Left renal cortex interstitium (tissue), 4 donors: ENCODE results near the gene RUNDC1. TPM values are rescaled to one million over a fixed set of nuclear protein-coding genes. Genes with fewer than 3 reads are reported as not detected.
"Not testable (repeated sequence)": the region's sequence is repeated elsewhere in the genome, so short reads cannot be mapped to it uniquely, and the experiment has no call there.

ENCODE experiments used
- DNase-seq, 4 donors: peaks; one replicate each; pipeline ENCODE4 v3.0.0-alpha.2; 2013; ENCODE audit warnings: low read depth in 4 of 4, low spot score in 2 of 4, missing footprints in 1 of 4
- polyA plus RNA-seq, 4 donors: library from polyadenylated mRNA; unstranded; fragments of 120-200 nt; gene quantifications; one replicate each; pipeline ENCODE4 v1.2.1, GENCODE V29; 2013; ENCODE audit not compliant: insufficient read length in 4 of 4

The RUNDC1 gene
- polyA plus RNA-seq = 10 to 100 TPM; 15.3 to 18.6 (median 16.7) TPM

DNA sequence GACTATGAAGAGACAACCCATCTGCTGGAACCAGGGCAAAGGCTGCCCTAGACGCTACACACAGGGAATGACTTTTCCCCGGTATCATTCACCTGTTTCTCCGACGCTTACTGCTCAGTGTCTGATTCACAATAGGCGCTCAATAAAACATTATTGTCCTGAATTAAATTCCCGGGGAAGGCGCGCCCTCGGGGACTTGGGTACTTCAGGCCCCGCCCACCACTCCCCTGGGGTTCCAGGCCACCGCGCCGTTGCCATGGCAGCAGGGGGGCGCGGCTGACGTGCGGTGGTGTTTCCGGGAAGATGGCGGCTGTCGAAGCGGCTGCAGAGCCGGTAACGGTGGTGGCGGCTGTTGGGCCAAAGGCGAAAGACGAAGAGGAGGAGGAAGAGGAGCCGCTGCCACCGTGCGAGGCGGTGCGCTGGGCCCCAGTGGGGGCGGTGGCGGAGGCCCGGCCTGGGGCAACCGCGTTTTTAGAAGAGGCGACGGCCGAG, at the start of gene RUNDC1:
TSS of gene RUNDC1 (plus strand) at position 292 of the 492 bp plus-strand sequence. CDS start at position 304, 12 bp downstream.
- DNase-seq = peak in 3 of 4 donors; percentile 75 to 88 (median 79)

DNA sequence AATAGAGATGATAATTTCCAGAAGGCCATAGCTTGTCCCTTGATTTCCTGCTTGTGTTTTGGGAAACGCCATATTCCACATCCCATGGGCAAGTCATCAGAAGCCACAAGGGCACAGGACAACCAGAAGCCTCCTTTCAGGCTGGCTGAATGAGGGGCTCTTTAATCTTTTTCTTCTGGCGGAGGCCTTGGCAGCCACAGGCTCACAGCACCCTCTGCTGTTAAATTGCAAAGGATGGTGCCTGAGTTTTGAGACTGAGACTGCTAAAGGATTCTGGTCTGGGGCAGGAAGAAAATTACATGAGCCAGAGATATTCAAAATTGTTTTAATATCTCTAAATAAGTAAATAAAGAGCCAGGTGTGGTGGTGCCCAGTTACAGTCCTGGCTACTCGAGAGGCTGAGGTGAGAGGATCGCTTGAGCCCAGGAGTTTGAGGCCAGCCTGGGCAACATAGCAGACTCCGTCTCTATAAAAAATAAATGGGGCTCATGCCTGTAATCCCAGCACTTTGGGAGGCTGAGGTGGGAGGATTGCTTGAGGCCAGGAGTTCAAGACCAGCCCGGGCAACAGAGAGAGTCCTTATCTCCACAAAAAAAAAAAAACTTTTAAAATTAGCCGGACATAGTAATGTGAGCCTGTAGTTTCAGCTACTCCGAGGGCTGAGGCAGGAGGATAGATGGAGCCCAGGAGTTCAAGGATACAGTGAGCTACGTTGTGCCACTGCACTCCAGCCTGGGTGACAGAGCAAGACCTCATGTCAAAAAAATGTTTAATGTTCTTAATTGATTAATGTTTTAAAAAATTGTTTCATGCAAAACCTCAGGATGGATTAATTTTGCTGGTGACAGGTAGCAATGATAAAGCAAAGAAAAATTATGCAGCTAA, 42.4 kb upstream of the RUNDC1 start:
- DNase-seq = peak in 1 of 4 donors; percentile 28

DNA sequence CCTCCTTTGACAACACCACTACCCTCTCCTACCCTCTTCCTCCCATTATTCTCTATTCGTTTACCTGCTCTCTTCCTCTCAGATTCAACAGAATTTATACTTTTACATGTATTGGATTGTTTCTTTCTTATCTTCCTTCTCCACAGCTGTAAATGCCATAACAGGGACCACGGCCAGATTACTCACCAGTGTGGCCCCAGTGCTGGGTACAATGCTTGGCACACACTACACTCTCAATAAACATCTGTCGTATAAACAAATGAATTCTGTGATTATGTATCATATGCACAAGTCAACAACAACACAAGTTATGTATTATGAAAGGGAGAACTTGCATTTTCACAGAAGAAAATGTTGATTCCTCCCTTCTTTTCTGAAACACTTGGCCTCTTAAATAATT, 36.2 kb upstream of the RUNDC1 start:
- no peak for DNase-seq

DNA sequence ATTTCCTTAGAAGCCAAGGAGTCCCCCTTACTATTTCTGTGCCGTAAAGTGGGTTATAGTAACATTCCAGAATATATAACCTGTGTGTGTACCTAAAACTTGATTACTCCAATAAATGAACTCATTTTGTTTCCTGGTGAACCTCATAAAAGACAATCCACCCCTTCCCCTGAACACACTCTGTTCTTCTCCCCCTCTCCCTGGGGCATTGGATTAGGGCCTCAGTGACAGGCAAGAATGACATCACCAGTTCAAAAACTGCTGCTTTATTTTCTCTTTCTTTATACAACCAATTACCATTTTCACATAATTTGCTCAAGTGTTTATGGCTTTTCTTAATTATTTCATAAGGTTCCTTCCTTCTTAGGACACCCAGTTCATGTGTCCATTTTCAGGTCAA, 33.6 kb upstream of the RUNDC1 start:
- no peak for DNase-seq

DNA sequence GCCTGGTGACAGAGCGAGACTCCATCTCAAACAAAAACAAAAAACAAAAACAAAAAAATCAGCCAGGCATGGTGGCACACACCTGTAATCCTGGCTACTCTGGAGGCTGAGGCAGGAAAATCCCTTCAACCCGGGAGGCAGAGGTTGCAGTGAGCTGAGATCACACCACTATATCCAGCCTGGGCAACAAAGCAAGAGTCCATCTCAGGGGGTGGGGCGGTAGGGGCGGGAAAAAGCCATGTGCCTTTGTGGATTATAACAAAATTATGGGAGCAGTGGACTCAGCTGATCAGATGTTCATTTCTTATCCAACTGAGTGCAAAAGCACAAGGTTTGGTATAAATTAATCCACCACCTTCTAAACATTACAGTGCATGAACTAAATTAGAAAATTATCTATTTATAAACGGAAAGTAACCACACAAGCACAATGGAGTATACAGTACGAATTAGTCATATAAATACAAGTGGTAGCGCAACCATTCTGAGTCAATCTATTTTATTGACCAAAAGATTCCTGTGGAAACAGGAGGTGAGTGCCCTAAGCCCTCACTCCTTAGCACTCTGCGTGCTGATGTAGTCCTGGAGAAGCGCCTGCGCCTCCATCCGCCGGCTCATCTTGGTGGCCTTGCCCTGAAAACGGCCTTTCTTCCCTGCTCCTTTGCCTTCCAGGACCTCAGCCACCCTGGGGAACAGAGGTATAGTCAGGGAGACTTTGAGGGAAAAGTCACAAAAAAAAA, 30.2 kb upstream of the RUNDC1 start:
- DNase-seq = no peak

DNA sequence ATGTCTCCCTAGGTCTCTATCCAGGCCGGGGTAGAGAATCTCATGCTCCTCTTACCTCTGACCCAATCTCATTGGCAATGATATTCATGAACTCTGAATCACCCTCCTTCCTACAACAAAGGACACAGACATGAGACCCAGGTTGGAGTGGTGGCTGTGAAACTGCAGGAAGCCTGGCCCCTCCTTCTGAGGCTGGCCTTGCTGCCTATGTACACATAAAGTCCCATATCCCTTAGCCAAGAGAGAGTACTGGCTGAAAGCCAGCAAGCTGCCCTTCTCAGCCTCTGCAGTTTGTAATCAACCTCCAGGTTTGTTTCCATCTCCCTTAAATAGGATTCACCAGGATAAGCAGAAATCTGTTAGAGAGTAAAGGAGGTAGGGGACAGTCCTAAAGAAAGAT, 26.7 kb upstream of the RUNDC1 start:
- no peak for DNase-seq

DNA sequence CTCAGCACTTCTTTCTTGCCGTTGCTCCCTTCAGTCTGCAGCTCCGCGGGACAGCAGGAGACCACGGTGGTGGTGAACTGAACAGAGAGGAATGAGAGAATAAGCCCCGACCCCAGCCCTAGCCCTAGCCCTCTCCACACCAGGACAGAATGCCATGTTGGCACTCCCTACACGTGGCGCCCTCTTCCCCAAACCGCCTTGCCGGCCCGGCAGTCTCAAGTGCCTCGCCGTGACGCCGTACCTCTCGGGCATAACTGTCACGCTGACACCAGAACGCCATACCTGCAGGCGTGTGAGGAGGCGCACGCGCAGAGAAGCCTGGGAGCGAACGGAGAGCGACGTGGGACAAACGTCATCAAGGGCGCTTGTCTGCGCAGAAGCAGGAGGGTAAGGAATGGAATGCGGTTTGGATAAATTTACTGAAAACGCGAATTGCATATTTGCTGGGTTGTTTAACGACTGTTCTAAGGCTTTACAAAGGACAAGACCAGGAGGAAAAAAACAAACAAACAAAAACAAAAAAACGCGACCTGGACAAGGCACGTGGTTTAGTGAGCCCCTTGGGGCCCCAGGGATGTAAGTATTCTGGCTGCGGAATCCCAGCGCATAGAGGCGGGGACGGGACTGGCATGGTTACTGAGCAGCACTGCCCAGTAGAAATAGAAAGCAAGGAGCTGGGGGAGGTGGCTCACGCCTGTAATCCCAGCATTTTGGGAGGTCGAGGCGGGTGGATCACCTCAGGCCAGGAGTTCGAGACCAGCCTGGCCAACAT, 16.0 kb upstream of the RUNDC1 start, which contains the start of gene AARSD1:
TSS of gene AARSD1 (minus strand) at position 294 of the 772 bp plus-strand sequence. CDS start at position 280, 14 bp downstream.
- DNase-seq = peak; percentile 86 to 92 (median 88)

DNA sequence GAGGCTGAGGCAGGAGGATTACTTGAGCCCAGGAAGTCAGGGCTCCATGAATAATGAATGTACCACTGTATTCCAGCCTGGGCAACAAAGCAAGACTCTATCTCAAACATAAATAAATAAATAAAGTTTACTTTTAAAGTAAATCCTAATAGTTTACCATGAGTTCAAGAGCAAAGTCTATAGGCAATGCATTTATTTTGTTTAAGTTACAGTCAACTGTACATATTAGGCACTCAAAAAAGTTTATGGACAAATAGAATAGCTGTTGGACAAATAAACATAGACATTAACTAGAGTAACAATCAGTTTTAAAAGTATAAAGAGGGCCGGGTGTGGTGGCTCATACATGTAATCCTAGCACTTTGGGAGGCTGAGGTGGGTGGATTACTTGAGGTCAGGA, 12.4 kb upstream of the RUNDC1 start:
- no peak for DNase-seq

DNA sequence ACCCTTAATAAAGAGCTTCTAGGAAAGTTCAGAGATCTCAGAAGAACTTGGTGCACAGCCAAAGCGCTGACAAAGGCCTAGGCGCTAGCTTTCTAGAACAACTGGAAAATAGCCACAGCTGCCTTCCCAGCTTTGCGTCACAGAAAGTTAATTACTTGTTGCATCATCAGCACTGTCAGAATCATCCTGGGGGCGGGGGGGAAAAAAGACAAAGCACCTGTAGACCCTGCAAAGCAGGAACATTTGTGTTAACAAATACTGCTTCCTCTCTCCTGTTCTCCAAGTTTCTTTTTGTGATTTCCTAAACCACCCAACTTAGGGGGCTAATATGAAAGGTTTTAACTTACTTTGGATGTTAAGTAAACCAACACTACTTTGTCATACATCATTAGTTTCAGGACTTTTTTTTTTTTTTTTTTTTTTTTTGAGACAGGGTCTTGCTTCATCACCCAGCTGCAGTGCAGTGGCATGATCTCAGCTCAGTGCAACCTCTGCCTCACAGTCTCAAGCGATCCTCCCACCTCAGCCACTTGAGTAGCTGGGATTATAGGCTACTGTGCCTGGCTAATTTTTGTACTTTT, 11.3 kb upstream of the RUNDC1 start:
- no peak for DNase-seq

DNA sequence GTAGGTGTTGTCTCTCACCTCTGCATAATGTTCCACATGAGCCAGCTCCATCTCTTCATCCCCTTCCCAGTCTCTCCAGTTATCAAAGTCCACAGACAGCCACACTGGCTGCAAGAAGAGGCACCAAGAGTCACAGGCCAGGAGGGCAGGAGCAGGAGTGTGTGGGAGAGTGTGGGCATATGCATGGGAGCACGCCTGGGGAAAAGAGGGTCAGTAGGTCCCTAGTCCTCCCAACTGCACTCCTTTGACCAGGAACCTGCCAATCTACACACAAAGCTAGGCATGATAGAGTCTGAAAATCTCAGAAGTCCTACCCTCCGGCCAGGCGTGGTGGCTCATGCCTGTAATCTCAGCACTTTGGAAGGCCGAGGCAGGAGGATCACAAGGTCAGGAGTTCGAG, 8.8 kb upstream of the RUNDC1 start:
- no peak for DNase-seq

DNA sequence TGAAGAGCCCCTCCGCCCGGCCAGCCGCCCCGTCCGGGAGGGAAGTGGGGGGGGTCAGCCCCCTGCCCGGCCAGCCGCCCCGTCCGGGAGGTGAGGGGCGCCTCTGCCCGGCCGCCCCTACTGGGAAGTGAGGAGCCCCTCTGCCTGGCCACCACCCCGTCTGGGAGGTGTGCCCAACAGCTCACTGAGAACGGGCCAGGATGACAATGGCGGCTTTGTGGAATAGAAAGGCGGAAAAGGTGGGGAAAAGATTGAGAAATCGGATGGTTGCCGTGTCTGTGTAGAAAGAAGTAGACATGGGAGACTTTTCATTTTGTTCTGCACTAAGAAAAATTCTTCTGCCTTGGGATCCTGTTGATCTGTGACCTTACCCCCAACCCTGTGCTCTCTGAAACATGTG, 7.0 kb upstream of the RUNDC1 start:
- not testable (repeated sequence) for DNase-seq

DNA sequence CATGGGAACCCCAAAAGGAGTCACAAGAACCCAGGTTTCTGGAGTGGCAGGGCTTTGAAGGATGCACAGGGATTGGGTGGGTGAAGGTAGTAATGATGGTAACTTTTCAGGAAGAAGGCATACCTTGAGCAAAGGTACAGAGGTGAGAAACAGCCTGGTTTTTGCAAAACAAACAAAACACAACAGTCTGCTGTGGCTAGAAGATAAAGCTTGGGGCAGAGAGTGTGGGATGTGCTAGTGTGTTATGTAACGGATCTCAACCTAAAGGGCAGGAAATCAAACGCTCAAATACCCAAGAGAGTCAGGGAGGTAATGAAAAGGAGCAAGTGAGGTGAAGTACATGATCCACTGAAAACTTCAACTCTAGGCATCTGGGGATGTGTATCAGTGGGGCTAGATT, 5.1 kb upstream of the RUNDC1 start:
- DNase-seq = no peak

DNA sequence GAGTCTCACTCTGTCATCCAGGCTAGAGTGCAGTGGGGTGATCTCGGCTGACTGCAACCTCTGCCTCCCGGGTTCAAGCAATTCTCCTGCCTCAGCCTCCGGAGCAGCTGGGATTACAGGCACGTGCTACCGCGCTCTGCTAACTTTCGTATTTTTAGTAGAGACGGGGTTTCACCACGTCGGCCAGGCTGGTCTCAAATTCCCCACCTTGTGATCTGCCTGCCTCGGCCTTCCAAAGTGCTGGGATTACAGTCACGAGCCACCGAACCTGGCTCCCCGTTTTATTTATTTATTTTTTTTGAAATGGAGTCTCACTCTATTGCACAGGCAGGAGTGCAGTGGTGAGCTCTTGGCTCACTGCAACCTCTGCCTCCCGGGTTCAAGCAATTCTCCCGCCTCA, 4.7 kb upstream of the RUNDC1 start:
- not testable (repeated sequence) for DNase-seq

DNA sequence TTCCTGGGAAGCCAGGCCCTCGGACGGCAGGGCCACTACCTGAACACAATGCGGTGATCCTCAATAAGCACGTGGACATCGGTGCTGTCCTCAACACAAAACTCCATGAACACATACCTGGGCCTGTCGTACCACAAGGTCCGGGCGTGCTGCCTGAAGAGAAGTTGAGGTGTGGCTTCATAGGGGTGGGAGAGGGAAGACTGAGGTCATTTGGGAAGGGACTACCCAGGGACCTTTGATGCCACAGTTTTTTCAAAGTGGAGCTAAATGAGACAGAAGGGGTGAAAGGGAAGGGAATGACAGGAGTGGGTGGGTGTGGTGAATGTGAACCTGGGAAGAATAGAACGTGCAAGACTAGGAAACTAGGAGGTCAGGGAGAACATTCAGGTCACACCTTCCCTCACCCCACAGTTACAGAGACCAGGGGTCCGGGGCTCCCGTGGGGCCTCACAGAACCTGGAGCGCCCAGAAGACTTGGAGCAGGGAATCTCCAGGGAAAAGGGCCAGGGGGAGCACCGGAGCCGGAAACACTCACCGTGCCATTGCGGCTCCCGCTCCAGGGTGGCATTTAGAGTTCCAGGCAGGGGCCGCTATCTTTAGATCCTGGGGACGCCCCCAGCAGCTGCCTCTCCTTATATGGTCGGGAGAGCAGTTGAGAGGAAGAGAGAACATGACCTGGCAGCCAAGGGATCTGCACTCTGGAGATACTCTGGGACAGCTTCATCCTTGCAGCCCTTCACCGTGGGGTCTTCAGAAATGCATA, 673 bp upstream of the RUNDC1 start, which contains the start of gene PTGES3L:
TSS of gene PTGES3L (minus strand) at position 570 of the 763 bp plus-strand sequence. CDS start at position 543, 27 bp downstream.
- DNase-seq = no peak

DNA sequence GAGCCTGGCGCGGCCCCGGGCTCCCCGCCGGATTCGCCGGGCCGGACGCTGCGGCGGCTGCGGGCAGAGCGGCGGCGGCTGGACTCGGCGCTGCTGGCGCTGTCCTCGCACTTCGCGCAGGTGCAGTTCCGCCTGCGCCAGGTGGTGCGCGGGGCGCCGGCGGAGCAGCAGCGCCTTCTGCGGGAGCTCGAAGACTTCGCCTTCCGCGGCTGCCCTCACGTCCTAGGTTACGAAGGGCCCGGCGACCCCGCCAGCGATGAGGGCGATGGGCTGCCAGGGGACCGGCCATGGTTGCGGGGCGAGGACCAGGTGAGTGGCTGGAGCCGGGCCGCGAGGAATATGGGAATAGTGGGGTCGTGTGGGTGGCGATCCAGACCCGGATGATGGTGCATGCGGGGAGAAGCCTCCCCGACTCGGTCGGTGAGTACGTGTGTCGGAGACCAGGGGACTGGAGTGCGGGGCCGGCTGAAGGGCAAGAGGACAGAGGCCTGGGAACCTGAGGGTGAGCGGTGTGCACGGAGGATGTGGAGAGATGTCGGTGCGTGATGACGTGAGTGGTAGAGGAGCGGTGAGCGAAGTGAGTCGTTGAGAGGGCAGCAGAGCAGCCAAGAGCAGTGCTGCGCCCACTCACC, 517 bp downstream of the RUNDC1 start:
- no peak for DNase-seq

DNA sequence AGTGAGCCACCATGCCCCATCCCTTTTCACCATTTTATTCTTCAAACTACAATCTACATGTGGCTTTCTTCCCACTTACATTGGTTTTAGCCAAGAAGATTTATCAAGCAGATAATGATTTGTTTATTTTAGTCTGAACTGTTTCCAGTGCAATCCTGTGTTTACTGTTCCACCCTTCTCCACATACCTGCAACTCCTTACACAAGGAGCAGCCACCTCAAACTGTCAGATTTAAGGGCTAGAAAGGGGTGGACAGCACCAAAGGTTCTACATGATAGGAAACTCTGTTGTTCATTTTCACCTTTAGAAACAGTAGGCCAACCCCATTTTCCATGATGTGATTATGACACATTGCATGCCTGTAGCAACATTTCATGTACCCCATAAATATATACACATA, 1.9 kb downstream of the RUNDC1 start:
- no peak for DNase-seq

DNA sequence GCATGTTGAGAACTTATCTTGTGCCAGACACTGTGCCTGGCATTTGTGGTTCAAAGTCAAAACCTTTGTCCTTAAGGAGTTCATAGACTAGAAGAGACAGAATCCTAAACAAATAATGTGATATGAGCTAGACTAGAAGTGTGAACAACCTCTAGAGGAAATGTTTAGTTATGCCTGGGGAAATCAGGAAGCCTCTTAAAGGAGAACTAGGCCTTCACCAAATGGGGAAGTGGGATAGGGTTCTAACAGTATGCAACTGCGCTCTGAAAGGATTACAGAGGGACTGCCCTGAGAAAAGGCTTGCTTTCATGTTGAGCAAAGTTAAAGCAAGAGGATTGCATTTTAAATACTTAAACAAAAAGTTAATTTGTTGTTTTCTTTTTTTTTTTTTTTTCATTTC, 4.9 kb downstream of the RUNDC1 start:
- no peak for DNase-seq

DNA sequence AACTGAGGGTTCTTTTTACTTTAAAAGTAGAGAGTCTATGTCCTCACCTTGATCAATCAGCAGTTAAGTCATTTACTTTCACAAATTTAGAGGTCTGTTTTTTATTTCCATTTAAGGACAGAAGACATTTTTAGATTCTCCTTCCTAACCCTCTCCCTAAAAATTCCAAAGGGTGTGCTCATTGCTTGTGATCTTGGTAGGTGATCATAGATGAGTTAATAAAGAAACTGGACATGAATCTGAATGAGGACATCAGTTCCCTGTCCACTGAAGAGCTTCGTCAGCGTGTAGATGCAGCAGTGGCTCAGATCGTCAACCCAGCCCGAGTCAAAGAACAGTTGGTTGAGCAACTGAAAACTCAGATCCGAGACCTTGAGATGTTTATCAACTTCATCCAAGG, 8.8 kb downstream of the RUNDC1 start:
- no peak for DNase-seq
